WERI-Rb-1 (cell line): ENCODE results near the gene GNG8.

Experiments used
- DNase-seq: peaks from one replicate; pipeline ENCODE4 v3.0.0-alpha.2; 2020
- H3K27ac ChIP-seq: fragments of 250-450 bp; sonication (Bioruptor Pico); 2 replicates; pipeline ENCODE4 v1.5.1; 2020; ENCODE audit warnings: mild to moderate bottlenecking, moderate library complexity
- H3K27me3 ChIP-seq: fragments of 250-450 bp; sonication (Bioruptor Pico); 2 replicates; pipeline ENCODE4 v1.5.1; 2021; ENCODE audit warnings: mild to moderate bottlenecking, low read depth, moderate library complexity; ENCODE audit not compliant: insufficient read depth, severe bottlenecking
- H3K36me3 ChIP-seq: fragments of 250-450 bp; sonication (Bioruptor Pico); 2 replicates; pipeline ENCODE4 v1.5.1; 2020; ENCODE audit warnings: mild to moderate bottlenecking, moderate library complexity
- H3K4me3 ChIP-seq: 2 replicates; pipeline ENCODE4 v1.5.1; 2011; ENCODE audit warnings: low read depth, mild to moderate bottlenecking, control low read depth, low read length
- H3K9me3 ChIP-seq: fragments of 250-450 bp; sonication (Bioruptor Pico); 2 replicates; pipeline ENCODE4 v1.5.1; 2021; ENCODE audit warnings: mild to moderate bottlenecking, moderate library complexity; ENCODE audit not compliant: severe bottlenecking
- CTCF ChIP-seq: IDR thresholded peaks from 2 replicates; pipeline ENCODE4 v1.5.1; 2011; ENCODE audit warnings: low read depth, mild to moderate bottlenecking, control low read depth, inconsistent platforms, low read length

The GNG8 gene

GRCh38 chr19:46606019-46606418 is 30.0 kb downstream of the GNG8 start:
- no peak for DNase-seq

GRCh38 chr19:46605356-46605821 is 30.6 kb downstream of the GNG8 start:
- Histone ChIP-seq H3K27me3 (no peaks in the 10 kb centered on the region), H3K36me3 (peaks cover 67% of the 10 kb centered on the region), H3K9me3 (peaks cover under 1% of the 10 kb centered on the region), H3K4me3 (no peak overlapping the region), H3K27ac (no peak overlapping the region)
- no peak for TF ChIP-seq CTCF
- DNase-seq: no peak

More at GRCh38 chr19:46606019-46606418, 30.0 kb downstream of the GNG8 start:
- Histone ChIP-seq H3K4me3 (no peak overlapping the region), H3K27me3 (no peaks in the 10 kb centered on the region), H3K27ac (no peak overlapping the region), H3K9me3 (no peaks in the 10 kb centered on the region), H3K36me3 (peaks cover 67% of the 10 kb centered on the region)
- TF ChIP-seq CTCF: no peak

GRCh38 chr19:46604781-46605355 is 31.1 kb downstream of the GNG8 start:
- H3K27ac ChIP-seq: no peak overlapping the region
- TF ChIP-seq CTCF: no peak
- H3K9me3 ChIP-seq: peaks cover 5% of the 10 kb centered on the region
- no peak for DNase-seq
- H3K36me3 ChIP-seq: peaks cover 64% of the 10 kb centered on the region
- H3K27me3 ChIP-seq: no peaks in the 10 kb centered on the region
- no peak overlapping the region for H3K4me3 ChIP-seq

- Histone ChIP-seq H3K9me3 (peaks cover 16% of the 10 kb centered on the region), H3K36me3 (peaks cover 53% of the 10 kb centered on the region), H3K27ac (no peak overlapping the region), H3K4me3 (no peak overlapping the region), H3K27me3 (no peaks in the 10 kb centered on the region)
- TF ChIP-seq CTCF: no peak
- DNase-seq: no peak
Measured at GRCh38 chr19:46603752-46604231, 32.2 kb downstream of the GNG8 start.

GRCh38 chr19:46603195-46603637 is 32.8 kb downstream of the GNG8 start:
- no peak for TF ChIP-seq CTCF
- H3K9me3 ChIP-seq: peaks cover 22% of the 10 kb centered on the region
- no peaks in the 10 kb centered on the region for H3K27me3 ChIP-seq
- DNase-seq: no peak
- H3K27ac ChIP-seq: peak overlapping the region; percentile 4; the same call in 1 of the 2 replicates
- H3K4me3 ChIP-seq: no peak overlapping the region
- H3K36me3 ChIP-seq: peaks cover 48% of the 10 kb centered on the region
